ENCODE results near the gene RBKS.

Gene RBKS

DNA sequence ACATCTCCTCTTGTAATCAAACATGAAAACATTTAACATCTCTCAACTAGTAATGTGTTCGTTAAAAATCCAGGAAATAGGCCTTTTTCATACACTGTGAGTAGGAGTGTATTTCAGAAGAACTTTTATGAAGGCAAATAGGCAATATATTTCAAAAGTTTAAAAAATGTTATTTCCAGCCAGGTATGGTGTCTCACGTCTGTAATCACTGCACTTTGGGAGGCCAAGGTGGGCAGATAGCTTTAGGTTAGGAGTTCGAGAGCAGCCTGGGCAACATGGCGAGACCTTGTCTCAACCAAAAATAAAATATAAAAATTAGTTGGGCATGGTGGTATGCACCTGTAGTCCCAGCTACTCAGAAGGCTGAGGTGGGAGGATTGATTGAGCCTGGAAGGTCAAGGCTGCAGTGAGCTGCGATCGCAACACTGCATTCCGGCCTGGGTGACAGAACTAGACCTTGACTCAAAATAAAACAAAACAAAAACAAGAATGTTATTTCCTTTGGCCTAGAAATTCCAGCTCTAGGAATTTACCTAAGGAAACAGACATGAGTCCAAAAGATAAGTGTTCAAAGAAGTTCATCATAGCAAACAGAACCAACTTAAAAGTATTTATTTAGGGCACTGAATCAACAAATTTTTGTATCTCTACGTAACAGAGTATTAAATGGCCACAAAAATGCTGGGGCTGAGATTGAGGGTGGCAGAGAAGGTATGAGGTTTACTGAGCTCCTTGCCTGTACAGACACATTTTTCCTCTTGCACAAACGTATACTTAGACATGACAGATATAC lies 14.9 kb downstream of the RBKS start:
- H3K9me3 ChIP-seq (ENCODE audit: control insufficient read depth, insufficient read depth, low read depth, low read length) = no peaks in the 10 kb centered on the region
- no peak overlapping the region for H3K4me3 ChIP-seq (ENCODE audit: low read depth, low read length)
- ChIA-PET POLR2A (no interaction called here), CTCF (interaction anchor here (0.6 to 1.3 kb wide), 2 partner anchors 151 to 281 kb away, joined by 3 read pairs; no protein-coding TSS in a partner anchor)
- H3K27ac ChIP-seq (ENCODE audit: extremely low read depth, low read depth, low read length) = no peak overlapping the region
- no peaks in the 10 kb centered on the region for H3K4me1 ChIP-seq (ENCODE audit: control insufficient read depth, insufficient read depth, low read length)
- no peaks in the 10 kb centered on the region for H3K36me3 ChIP-seq (ENCODE audit: control insufficient read depth in 2 of 2, insufficient read depth in 1 of 2, low read length in 2 of 2)
- TF ChIP-seq ZNF354C (tag by site-specific recombination; IDR thresholded peaks at IDR 0.05; ENCODE audit: borderline replicate concordance, low read depth) = no peak
- TF ChIP-seq ZNF157 (tag by site-specific recombination; IDR thresholded peaks at IDR 0.05) = no peak
- TF ChIP-seq SETDB1 (IDR thresholded peaks at IDR 0.05; ENCODE audit: insufficient read length, low read length) = no peak
- TF ChIP-seq, protein P1, sequence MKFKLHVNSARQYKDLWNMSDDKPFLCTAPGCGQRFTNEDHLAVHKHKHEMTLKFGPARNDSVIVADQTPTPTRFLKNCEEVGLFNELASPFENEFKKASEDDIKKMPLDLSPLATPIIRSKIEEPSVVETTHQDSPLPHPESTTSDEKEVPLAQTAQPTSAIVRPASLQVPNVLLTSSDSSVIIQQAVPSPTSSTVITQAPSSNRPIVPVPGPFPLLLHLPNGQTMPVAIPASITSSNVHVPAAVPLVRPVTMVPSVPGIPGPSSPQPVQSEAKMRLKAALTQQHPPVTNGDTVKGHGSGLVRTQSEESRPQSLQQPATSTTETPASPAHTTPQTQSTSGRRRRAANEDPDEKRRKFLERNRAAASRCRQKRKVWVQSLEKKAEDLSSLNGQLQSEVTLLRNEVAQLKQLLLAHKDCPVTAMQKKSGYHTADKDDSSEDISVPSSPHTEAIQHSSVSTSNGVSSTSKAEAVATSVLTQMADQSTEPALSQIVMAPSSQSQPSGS (tag by site-specific recombination; IDR thresholded peaks at IDR 0.05; ENCODE audit: low read depth) = no peak
- no peak for TF ChIP-seq HOXA7 (CRISPR knock-in tag; IDR thresholded peaks at IDR 0.05; ENCODE audit: borderline replicate concordance)
- TF ChIP-seq ZNF2 (tag by site-specific recombination; IDR thresholded peaks at IDR 0.05) = no peak
- TF ChIP-seq ZSCAN30 (tag by site-specific recombination; IDR thresholded peaks at IDR 0.05) = no peak
- TF ChIP-seq MZF1 (tag by site-specific recombination; IDR thresholded peaks at IDR 0.05; ENCODE audit: borderline replicate concordance) = no peak
- TF ChIP-seq, protein P2, sequence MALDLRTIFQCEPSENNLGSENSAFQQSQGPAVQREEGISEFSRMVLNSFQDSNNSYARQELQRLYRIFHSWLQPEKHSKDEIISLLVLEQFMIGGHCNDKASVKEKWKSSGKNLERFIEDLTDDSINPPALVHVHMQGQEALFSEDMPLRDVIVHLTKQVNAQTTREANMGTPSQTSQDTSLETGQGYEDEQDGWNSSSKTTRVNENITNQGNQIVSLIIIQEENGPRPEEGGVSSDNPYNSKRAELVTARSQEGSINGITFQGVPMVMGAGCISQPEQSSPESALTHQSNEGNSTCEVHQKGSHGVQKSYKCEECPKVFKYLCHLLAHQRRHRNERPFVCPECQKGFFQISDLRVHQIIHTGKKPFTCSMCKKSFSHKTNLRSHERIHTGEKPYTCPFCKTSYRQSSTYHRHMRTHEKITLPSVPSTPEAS (tag by site-specific recombination; IDR thresholded peaks at IDR 0.05) = no peak
- TF ChIP-seq, protein P3, sequence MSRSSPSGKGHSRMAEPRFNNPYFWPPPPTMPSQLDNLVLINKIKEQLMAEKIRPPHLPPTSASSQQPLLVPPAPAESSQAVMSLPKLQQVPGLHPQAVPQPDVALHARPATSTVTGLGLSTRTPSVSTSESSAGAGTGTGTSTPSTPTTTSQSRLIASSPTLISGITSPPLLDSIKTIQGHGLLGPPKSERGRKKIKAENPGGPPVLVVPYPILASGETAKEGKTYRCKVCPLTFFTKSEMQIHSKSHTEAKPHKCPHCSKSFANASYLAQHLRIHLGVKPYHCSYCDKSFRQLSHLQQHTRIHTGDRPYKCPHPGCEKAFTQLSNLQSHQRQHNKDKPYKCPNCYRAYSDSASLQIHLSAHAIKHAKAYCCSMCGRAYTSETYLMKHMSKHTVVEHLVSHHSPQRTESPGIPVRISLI (tag by site-specific recombination; IDR thresholded peaks at IDR 0.05) = no peak
- TF ChIP-seq, protein P4, sequence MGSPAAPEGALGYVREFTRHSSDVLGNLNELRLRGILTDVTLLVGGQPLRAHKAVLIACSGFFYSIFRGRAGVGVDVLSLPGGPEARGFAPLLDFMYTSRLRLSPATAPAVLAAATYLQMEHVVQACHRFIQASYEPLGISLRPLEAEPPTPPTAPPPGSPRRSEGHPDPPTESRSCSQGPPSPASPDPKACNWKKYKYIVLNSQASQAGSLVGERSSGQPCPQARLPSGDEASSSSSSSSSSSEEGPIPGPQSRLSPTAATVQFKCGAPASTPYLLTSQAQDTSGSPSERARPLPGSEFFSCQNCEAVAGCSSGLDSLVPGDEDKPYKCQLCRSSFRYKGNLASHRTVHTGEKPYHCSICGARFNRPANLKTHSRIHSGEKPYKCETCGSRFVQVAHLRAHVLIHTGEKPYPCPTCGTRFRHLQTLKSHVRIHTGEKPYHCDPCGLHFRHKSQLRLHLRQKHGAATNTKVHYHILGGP (tag by site-specific recombination; IDR thresholded peaks at IDR 0.05) = no peak
- TF ChIP-seq ZNF670 (tag by site-specific recombination; IDR thresholded peaks at IDR 0.05; ENCODE audit: low read depth) = no peak
- TF ChIP-seq, protein P5, sequence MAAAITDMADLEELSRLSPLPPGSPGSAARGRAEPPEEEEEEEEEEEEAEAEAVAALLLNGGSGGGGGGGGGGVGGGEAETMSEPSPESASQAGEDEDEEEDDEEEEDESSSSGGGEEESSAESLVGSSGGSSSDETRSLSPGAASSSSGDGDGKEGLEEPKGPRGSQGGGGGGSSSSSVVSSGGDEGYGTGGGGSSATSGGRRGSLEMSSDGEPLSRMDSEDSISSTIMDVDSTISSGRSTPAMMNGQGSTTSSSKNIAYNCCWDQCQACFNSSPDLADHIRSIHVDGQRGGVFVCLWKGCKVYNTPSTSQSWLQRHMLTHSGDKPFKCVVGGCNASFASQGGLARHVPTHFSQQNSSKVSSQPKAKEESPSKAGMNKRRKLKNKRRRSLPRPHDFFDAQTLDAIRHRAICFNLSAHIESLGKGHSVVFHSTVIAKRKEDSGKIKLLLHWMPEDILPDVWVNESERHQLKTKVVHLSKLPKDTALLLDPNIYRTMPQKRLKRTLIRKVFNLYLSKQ (tag by site-specific recombination; IDR thresholded peaks at IDR 0.05; ENCODE audit: borderline replicate concordance) = no peak
- no peak for TF ChIP-seq ZNF169 (tag by site-specific recombination; IDR thresholded peaks at IDR 0.05)
- no peak for TF ChIP-seq IKZF3 (tag by site-specific recombination; IDR thresholded peaks at IDR 0.05)
- no peak for TF ChIP-seq ZNF202 (tag by site-specific recombination; IDR thresholded peaks at IDR 0.05; ENCODE audit: borderline replicate concordance)

DNA sequence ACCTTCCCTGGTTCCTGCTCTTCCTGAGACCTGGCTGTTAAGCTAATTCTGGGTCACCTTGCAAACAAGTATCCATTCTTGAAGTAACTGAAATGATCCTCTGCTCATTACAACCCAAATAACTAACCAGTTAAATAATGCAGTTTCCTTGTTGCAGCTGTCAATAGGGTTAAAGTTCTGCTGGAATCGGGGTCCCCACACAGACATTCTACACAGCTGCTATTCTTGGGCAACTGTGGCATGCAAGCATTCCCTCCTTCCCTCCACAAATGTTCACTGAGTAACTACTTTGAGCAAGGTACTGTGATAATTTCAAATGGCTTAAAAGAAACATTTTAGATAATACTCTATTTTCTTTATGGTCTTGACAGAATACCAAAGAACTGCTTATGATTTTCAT lies 17.1 kb downstream of the RBKS start:
- no peak overlapping the region for H3K4me3 ChIP-seq (ENCODE audit: low read depth, low read length)
- POLR2A ChIA-PET = no interaction called here
- H3K9me3 ChIP-seq (ENCODE audit: control insufficient read depth, insufficient read depth, low read depth, low read length) = no peaks in the 10 kb centered on the region
- no peaks in the 10 kb centered on the region for H3K4me1 ChIP-seq (ENCODE audit: control insufficient read depth, insufficient read depth, low read length)
- CTCF ChIA-PET = interaction anchor here (0.9 kb wide), 1 partner anchor 14 kb away, joined by 5 read pairs; no protein-coding TSS in a partner anchor
- H3K27ac ChIP-seq (ENCODE audit: extremely low read depth, low read depth, low read length) = no peak overlapping the region
- no peaks in the 10 kb centered on the region for H3K36me3 ChIP-seq (ENCODE audit: control insufficient read depth in 2 of 2, insufficient read depth in 1 of 2, low read length in 2 of 2)
- no peak for TF ChIP-seq ZNF426 (tag by site-specific recombination; IDR thresholded peaks at IDR 0.05)
- no peak for TF ChIP-seq ZBTB21 (tag by site-specific recombination; IDR thresholded peaks at IDR 0.05)
- TF ChIP-seq ZNF777 (tag by site-specific recombination; IDR thresholded peaks at IDR 0.05; ENCODE audit: borderline replicate concordance) = no peak
- no peak for TF ChIP-seq ZNF202 (tag by site-specific recombination; IDR thresholded peaks at IDR 0.05; ENCODE audit: borderline replicate concordance)
- TF ChIP-seq, protein P3 (tag by site-specific recombination; IDR thresholded peaks at IDR 0.05) = no peak
- TF ChIP-seq ZNF776 (tag by site-specific recombination; IDR thresholded peaks at IDR 0.05; ENCODE audit: borderline replicate concordance) = no peak
- TF ChIP-seq ZNF23 (tag by site-specific recombination; IDR thresholded peaks at IDR 0.05; ENCODE audit: borderline replicate concordance) = no peak
- TF ChIP-seq, protein P6, sequence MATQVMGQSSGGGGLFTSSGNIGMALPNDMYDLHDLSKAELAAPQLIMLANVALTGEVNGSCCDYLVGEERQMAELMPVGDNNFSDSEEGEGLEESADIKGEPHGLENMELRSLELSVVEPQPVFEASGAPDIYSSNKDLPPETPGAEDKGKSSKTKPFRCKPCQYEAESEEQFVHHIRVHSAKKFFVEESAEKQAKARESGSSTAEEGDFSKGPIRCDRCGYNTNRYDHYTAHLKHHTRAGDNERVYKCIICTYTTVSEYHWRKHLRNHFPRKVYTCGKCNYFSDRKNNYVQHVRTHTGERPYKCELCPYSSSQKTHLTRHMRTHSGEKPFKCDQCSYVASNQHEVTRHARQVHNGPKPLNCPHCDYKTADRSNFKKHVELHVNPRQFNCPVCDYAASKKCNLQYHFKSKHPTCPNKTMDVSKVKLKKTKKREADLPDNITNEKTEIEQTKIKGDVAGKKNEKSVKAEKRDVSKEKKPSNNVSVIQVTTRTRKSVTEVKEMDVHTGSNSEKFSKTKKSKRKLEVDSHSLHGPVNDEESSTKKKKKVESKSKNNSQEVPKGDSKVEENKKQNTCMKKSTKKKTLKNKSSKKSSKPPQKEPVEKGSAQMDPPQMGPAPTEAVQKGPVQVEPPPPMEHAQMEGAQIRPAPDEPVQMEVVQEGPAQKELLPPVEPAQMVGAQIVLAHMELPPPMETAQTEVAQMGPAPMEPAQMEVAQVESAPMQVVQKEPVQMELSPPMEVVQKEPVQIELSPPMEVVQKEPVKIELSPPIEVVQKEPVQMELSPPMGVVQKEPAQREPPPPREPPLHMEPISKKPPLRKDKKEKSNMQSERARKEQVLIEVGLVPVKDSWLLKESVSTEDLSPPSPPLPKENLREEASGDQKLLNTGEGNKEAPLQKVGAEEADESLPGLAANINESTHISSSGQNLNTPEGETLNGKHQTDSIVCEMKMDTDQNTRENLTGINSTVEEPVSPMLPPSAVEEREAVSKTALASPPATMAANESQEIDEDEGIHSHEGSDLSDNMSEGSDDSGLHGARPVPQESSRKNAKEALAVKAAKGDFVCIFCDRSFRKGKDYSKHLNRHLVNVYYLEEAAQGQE (tag by site-specific recombination; IDR thresholded peaks at IDR 0.05) = no peak

Data from HEK293 (cell line).